Measurements from ENCODE around the gene ADAMTS17. TPM values are rescaled to one million over a fixed set of nuclear protein-coding genes. Genes with fewer than 3 reads are reported as not detected.

The ADAMTS17 gene
- total RNA-seq, 1 experiment from 2014 or later, result 0.15 TPM

DNA sequence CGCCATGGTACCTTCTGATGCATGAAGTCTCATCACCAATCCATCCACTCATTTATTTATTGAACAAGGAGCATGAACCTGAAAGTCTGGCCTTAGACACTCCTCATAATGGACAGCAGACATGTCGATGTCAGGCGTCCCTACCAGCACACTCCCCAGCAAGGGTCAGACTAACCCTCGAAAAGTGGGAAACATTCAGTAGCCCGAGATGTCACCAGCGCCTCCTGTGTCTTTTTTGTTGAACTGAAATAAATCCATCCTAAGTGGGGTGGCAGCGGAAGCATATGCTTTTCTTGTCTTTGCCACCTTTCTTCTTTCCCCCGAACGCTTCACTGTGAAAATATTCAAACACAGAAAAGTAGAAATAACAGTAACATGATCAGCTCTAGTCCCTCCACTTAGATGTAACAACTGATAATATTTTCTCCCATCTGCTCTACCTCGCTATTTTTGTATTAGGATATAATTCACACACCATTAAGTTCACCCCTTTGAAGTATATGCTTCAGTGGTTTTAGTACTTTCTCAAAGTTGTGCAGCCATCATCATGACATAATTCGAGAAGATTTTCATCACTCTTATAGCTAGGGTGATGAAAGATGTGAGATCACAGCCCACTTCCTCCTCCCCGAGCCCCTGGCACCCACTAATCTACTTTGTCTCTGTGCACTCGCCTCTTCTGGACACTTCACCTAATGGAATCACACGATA lies 121.6 kb downstream of the ADAMTS17 start:
- ChIA-PET POLR2A (ENCODE audit: low non-redundant PET) (no interaction called here), CTCF (no interaction called here)
- H3K9me3 ChIP-seq (ENCODE audit: low read depth, low read length, poor library complexity, severe bottlenecking), result no peaks in the 10 kb centered on the region
- DNase-seq (ENCODE audit: low spot score), result no peak
- intact Hi-C loops (cut with micrococcal nuclease; ENCODE audit: unreplicated experiment), result no loop called here
- no peaks in the 10 kb centered on the region for H3K27me3 ChIP-seq (replicated peaks; ENCODE audit: insufficient read depth, low read depth, low read length, poor library complexity)
- BruUV-seq (replicated peaks), result no TSS peak
- no peaks in the 10 kb centered on the region for H3K4me1 ChIP-seq (ENCODE audit: insufficient read depth, low read length, poor library complexity, severe bottlenecking)
- no peaks in the 10 kb centered on the region for H3K36me3 ChIP-seq (ENCODE audit: insufficient read depth, low read length, poor library complexity, severe bottlenecking)
- TF ChIP-seq, protein P1, sequence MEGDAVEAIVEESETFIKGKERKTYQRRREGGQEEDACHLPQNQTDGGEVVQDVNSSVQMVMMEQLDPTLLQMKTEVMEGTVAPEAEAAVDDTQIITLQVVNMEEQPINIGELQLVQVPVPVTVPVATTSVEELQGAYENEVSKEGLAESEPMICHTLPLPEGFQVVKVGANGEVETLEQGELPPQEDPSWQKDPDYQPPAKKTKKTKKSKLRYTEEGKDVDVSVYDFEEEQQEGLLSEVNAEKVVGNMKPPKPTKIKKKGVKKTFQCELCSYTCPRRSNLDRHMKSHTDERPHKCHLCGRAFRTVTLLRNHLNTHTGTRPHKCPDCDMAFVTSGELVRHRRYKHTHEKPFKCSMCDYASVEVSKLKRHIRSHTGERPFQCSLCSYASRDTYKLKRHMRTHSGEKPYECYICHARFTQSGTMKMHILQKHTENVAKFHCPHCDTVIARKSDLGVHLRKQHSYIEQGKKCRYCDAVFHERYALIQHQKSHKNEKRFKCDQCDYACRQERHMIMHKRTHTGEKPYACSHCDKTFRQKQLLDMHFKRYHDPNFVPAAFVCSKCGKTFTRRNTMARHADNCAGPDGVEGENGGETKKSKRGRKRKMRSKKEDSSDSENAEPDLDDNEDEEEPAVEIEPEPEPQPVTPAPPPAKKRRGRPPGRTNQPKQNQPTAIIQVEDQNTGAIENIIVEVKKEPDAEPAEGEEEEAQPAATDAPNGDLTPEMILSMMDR (conservative IDR thresholded peaks at IDR 0.05; ENCODE audit: low read depth, low read length), result no peak
- H3K4me3 ChIP-seq (ENCODE audit: low read depth, low read length, poor library complexity, severe bottlenecking), result no peak overlapping the region
- H3K27ac ChIP-seq (ENCODE audit: low read depth, low read length, poor library complexity, severe bottlenecking), result no peak overlapping the region

DNA sequence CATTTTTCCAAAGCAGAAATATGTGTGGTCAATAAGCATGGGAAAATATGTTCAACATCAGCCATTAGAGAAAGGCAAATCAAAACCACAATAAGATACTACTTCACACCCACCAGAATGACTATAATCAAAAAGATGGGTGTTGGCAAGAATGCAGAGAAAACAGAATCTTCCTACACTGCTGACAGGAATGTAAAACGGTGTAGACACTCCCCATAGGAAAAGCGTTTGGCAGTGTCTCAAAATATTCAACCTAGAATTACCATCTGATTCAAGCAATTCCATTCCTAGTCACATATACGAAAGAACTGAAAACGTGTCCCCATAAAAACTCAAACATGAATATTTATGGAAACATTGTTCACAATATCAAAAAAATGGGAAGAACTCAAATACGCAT lies 123.3 kb downstream of the ADAMTS17 start:
- no peak for TF ChIP-seq EZH2 (IDR thresholded peaks at IDR 0.05; ENCODE audit: borderline replicate concordance, low read depth, low read length, poor library complexity, severe bottlenecking)
- TF ChIP-seq, protein P1 (conservative IDR thresholded peaks at IDR 0.05; ENCODE audit: low read depth, low read length), result no peak
- Histone ChIP-seq H3K4me1 (ENCODE audit: insufficient read depth, low read length, poor library complexity, severe bottlenecking) (no peaks in the 10 kb centered on the region), H3K9me3 (ENCODE audit: low read depth, low read length, poor library complexity, severe bottlenecking) (no peaks in the 10 kb centered on the region), H3K4me3 (ENCODE audit: low read depth, low read length, poor library complexity, severe bottlenecking) (no peak overlapping the region), H3K36me3 (ENCODE audit: insufficient read depth, low read length, poor library complexity, severe bottlenecking) (no peaks in the 10 kb centered on the region), H3K27ac (ENCODE audit: low read depth, low read length, poor library complexity, severe bottlenecking) (no peak overlapping the region), H3K27me3 (replicated peaks; ENCODE audit: insufficient read depth, low read depth, low read length, poor library complexity) (no peaks in the 10 kb centered on the region)
- intact Hi-C loops (cut with micrococcal nuclease; ENCODE audit: unreplicated experiment), result no loop called here
- no peak for DNase-seq (ENCODE audit: low spot score)
- ChIA-PET POLR2A (ENCODE audit: low non-redundant PET) (no interaction called here), CTCF (no interaction called here)
- no TSS peak for BruUV-seq (replicated peaks)

DNA sequence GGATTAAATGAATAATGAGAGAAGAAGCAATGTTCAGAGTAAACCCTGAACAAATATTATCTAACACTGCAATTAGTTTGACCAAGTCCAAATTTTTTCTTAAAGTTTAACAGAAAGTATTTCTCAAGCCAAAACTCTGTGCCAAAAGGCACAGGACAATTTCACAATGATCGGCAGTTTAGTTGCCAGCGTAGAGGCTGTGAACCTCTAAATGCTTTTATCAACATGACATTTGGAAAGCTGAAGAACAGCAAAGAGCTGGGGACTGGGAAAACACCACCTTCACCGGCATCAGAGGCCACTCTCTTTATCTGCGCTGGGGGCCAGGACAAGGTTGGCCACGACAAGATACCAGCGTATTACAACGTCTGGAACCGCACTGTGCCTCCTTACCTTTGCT lies 125.6 kb downstream of the ADAMTS17 start:
- Histone ChIP-seq H3K9me3 (ENCODE audit: low read depth, low read length, poor library complexity, severe bottlenecking) (no peaks in the 10 kb centered on the region), H3K4me1 (ENCODE audit: insufficient read depth, low read length, poor library complexity, severe bottlenecking) (no peaks in the 10 kb centered on the region), H3K27ac (ENCODE audit: low read depth, low read length, poor library complexity, severe bottlenecking) (no peak overlapping the region), H3K27me3 (replicated peaks; ENCODE audit: insufficient read depth, low read depth, low read length, poor library complexity) (no peaks in the 10 kb centered on the region), H3K4me3 (ENCODE audit: low read depth, low read length, poor library complexity, severe bottlenecking) (no peak overlapping the region), H3K36me3 (ENCODE audit: insufficient read depth, low read length, poor library complexity, severe bottlenecking) (no peaks in the 10 kb centered on the region)
- no peak for DNase-seq (ENCODE audit: low spot score)
- TF ChIP-seq, protein P1 (conservative IDR thresholded peaks at IDR 0.05; ENCODE audit: low read depth, low read length), result no peak
- TF ChIP-seq EZH2 (IDR thresholded peaks at IDR 0.05; ENCODE audit: borderline replicate concordance, low read depth, low read length, poor library complexity, severe bottlenecking), result no peak
- intact Hi-C loops (cut with micrococcal nuclease; ENCODE audit: unreplicated experiment), result no loop called here
- BruUV-seq (replicated peaks), result no TSS peak
- ChIA-PET CTCF (no interaction called here), POLR2A (ENCODE audit: low non-redundant PET) (no interaction called here)
